ENCODE measurements around the gene KIF21A. TPM values are rescaled to one million over a fixed set of nuclear protein-coding genes. Genes with fewer than 3 reads are reported as not detected.

Gene KIF21A
- total RNA-seq, 2 experiments from 2014 or later: 28.5 to 30.5 TPM

- Mint-ChIP-seq H3K4me3 (no peak overlapping the region), H3K4me1 (ENCODE audit: low read depth) (peaks cover 25% of the 10 kb centered on the region), H3K9me3 (no peaks in the 10 kb centered on the region), H3K36me3 (no peaks in the 10 kb centered on the region), H3K27me3 (no peaks in the 10 kb centered on the region), H3K27ac (no peak overlapping the region)
- intact Hi-C loops (cut with micrococcal nuclease): loop anchor here (2.0 to 5.0 kb wide), 3 partner anchors 39 to 219 kb away; partner anchors contain the start of gene KIF21A
- ChIA-PET CTCF (no interaction called here), POLR2A (interaction anchor here (1.0 kb wide), 1 partner anchor 280 kb away, joined by 4 read pairs; no protein-coding TSS in a partner anchor)
- DNase-seq: no peak
Measured at GRCh38 chr12:39403376-39403775, 39.5 kb downstream of the KIF21A start.

DNA sequence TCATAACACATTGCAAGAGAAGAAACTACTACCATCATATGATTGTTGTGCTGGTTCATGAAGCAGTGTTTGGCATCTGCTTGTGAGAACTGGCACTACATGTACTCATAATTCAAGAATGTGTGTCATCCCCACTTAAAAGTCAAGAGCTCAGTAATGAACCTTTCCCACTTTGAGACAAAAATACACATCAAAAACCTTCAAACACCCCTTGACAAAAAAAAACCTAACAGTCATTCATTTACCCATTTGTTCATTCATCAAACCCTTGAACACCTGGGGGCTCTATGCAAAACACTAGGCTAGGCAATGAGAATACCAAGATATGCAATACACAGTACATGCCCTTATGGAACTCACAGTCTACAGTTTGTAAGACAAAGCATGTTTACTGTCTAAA, 40.0 kb downstream of the KIF21A start:
- POLR2A ChIA-PET: interaction anchor here (1.0 kb wide), 1 partner anchor 281 kb away, joined by 4 read pairs; no protein-coding TSS in a partner anchor
- no peak overlapping the region for H3K27ac Mint-ChIP-seq
- intact Hi-C loops (cut with micrococcal nuclease): loop anchor here (2.0 to 5.0 kb wide), 3 partner anchors 40 to 219 kb away; partner anchors contain the start of gene KIF21A
- H3K27me3 Mint-ChIP-seq: no peaks in the 10 kb centered on the region
- no peak overlapping the region for H3K4me3 Mint-ChIP-seq
- DNase-seq: no peak
- no peaks in the 10 kb centered on the region for H3K36me3 Mint-ChIP-seq
- H3K4me1 Mint-ChIP-seq (ENCODE audit: low read depth): peaks cover 25% of the 10 kb centered on the region
- no peaks in the 10 kb centered on the region for H3K9me3 Mint-ChIP-seq
- CTCF ChIA-PET: no interaction called here

GRCh38 chr12:39401459-39401858, 41.5 kb downstream of the KIF21A start:
- Mint-ChIP-seq H3K4me1 (ENCODE audit: low read depth) (peaks cover 17% of the 10 kb centered on the region), H3K27ac (no peak overlapping the region), H3K36me3 (no peaks in the 10 kb centered on the region), H3K27me3 (no peaks in the 10 kb centered on the region), H3K9me3 (no peaks in the 10 kb centered on the region), H3K4me3 (no peak overlapping the region)
- ChIA-PET CTCF (interaction anchor here (0.6 kb wide), 1 partner anchor 29 kb away, joined by 3 read pairs; no protein-coding TSS in a partner anchor), POLR2A (no interaction called here)
- intact Hi-C loops (cut with micrococcal nuclease): loop anchor here (5.0 kb wide), 2 partner anchors 69 to 221 kb away; no protein-coding TSS in a partner anchor
- no peak for DNase-seq

DNA sequence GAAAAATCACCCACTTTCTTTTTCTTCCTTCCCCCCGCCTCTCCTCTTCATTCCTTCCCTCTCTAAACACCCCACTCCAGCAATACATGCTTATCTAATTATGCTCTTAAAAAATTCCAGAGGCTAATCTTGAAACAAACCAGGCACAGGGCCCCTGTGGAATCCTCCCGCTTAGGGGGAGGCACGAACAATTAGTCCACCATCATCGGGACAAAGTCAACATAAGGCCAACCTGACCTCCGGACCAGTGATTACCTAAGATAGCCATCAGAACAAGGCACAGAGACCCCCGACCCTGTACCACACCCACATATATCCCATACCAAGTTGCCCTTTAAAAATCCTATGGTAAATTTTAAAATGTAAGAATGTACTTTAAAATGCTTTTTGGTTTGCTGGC, 47.1 kb downstream of the KIF21A start:
- Mint-ChIP-seq H3K4me1 (ENCODE audit: low read depth) (no peaks in the 10 kb centered on the region), H3K4me3 (no peak overlapping the region)
- CTCF ChIA-PET: no interaction called here

DNA sequence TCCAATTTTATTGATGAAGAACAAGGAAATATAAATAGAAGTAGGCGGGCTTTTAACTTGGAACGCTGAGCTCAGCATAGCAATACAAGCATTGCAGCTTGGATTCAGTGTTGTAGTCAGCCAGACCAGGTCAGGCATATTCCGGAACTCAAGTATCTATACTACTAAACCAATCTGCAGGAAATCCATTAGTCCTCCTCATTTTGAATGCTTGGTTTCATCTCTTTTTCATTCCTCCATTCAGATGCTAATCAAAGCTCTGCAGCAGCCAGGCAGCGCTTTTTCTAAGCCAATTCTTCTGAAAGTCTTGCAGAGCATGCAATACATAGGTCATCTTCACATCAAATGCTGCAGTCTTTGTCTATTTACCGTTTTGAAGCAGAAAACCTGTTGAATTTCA, 49.0 kb downstream of the KIF21A start:
- H3K27me3 Mint-ChIP-seq: no peaks in the 10 kb centered on the region
- no peak for DNase-seq
- POLR2A ChIA-PET: no interaction called here
- CTCF ChIA-PET: no interaction called here
- no peak overlapping the region for H3K27ac Mint-ChIP-seq
- H3K4me1 Mint-ChIP-seq (ENCODE audit: low read depth): no peaks in the 10 kb centered on the region
- intact Hi-C loops (cut with micrococcal nuclease): no loop called here
- H3K9me3 Mint-ChIP-seq: no peaks in the 10 kb centered on the region
- peaks cover 1% of the 10 kb centered on the region for H3K36me3 Mint-ChIP-seq
- no peak overlapping the region for H3K4me3 Mint-ChIP-seq

More for the DNA sequence above, 47.1 kb downstream of the KIF21A start:
- H3K9me3 Mint-ChIP-seq: no peaks in the 10 kb centered on the region
- no peaks in the 10 kb centered on the region for H3K27me3 Mint-ChIP-seq
- no peak overlapping the region for H3K27ac Mint-ChIP-seq
- POLR2A ChIA-PET: no interaction called here
- DNase-seq: no peak
- H3K36me3 Mint-ChIP-seq: peaks cover 1% of the 10 kb centered on the region
- intact Hi-C loops (cut with micrococcal nuclease): no loop called here

DNA sequence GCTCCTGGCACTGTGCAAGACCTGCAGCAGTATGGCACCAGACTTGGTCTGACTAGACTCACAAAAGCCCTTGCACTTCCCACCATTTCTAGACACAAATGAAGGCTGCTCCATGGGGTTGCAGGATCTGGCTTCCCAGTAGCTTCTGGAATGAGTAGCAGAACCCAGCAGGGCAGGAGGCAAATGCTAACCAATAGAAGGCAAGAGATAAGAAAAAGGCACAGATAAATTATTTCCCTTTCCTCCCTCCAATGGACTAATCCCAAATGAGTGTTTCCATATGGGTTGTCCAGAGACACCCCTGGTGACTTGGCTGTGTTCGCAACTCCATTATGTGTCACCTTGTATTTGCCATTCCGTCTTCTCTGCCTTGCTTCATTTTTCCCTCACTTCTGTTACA, 49.7 kb downstream of the KIF21A start:
- ChIA-PET CTCF (no interaction called here), POLR2A (no interaction called here)
- intact Hi-C loops (cut with micrococcal nuclease): no loop called here
- Mint-ChIP-seq H3K4me3 (no peak overlapping the region), H3K36me3 (peaks cover 1% of the 10 kb centered on the region), H3K27me3 (no peaks in the 10 kb centered on the region), H3K27ac (no peak overlapping the region), H3K9me3 (no peaks in the 10 kb centered on the region), H3K4me1 (ENCODE audit: low read depth) (no peaks in the 10 kb centered on the region)
- no peak for DNase-seq

DNA sequence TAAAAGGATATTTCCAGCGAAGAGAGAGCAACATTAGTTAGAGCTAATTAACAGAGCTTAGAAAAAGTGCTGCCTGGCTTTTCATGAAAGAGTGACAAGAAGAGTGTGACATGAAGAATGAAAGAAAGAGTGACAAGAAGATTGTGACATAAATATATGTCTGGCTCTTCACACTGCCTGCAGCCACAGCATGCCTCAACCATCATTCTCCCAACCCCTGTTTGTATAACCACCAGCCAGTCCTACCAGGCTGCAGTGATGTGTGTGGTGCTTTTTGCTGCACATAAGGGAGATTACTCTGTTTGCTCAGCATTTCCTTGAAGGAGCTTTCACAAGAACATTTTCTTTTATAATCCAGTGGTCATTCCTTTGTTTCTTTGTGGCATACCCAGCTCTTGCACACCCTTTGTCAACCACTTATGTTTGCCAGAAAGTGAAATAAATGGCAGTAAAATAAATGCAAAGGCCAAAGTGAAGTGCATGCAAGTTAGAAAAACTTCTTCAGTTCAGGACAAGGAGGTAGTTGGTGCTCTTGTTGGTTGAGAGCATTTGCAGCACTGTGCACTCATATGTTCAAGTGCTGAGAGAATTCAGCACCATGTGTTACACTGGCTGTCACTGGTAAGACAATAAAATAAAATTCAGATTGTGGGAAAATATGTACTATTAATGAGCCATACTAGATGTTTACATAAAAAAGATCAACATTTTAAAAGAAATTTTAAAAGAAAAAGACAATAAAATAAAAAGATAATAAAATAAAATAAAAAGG, 50.6 kb downstream of the KIF21A start:
- Mint-ChIP-seq H3K4me1 (ENCODE audit: low read depth) (no peaks in the 10 kb centered on the region), H3K4me3 (no peak overlapping the region), H3K9me3 (no peaks in the 10 kb centered on the region), H3K36me3 (peaks cover 1% of the 10 kb centered on the region), H3K27me3 (no peaks in the 10 kb centered on the region), H3K27ac (no peak overlapping the region)
- ChIA-PET POLR2A (no interaction called here), CTCF (no interaction called here)
- no peak for DNase-seq
- intact Hi-C loops (cut with micrococcal nuclease): no loop called here

- no peak overlapping the region for H3K27ac Mint-ChIP-seq
- ChIA-PET POLR2A (interaction anchor here (0.8 kb wide), 1 partner anchor 18 kb away, joined by 3 read pairs; no protein-coding TSS in a partner anchor), CTCF (interaction anchor here (0.7 kb wide), 1 partner anchor 27 kb away, joined by 3 read pairs; no protein-coding TSS in a partner anchor)
- no peaks in the 10 kb centered on the region for H3K9me3 Mint-ChIP-seq
- H3K4me3 Mint-ChIP-seq: no peak overlapping the region
- peaks cover 5% of the 10 kb centered on the region for H3K36me3 Mint-ChIP-seq
- no peaks in the 10 kb centered on the region for H3K4me1 Mint-ChIP-seq (ENCODE audit: low read depth)
- intact Hi-C loops (cut with micrococcal nuclease): no loop called here
- no peaks in the 10 kb centered on the region for H3K27me3 Mint-ChIP-seq
- DNase-seq: no peak
Measured at GRCh38 chr12:39390752-39391151, 52.2 kb downstream of the KIF21A start.

- Mint-ChIP-seq H3K9me3 (no peaks in the 10 kb centered on the region), H3K4me1 (ENCODE audit: low read depth) (no peaks in the 10 kb centered on the region), H3K27ac (no peak overlapping the region), H3K4me3 (no peak overlapping the region), H3K36me3 (peaks cover 5% of the 10 kb centered on the region), H3K27me3 (no peaks in the 10 kb centered on the region)
- ChIA-PET CTCF (no interaction called here), POLR2A (no interaction called here)
- no peak for DNase-seq
- intact Hi-C loops (cut with micrococcal nuclease): no loop called here
Measured at GRCh38 chr12:39389399-39390150, 53.3 kb downstream of the KIF21A start.

- no peaks in the 10 kb centered on the region for H3K4me1 Mint-ChIP-seq (ENCODE audit: low read depth)
- intact Hi-C loops (cut with micrococcal nuclease): no loop called here
- no peak for DNase-seq
- no peaks in the 10 kb centered on the region for H3K27me3 Mint-ChIP-seq
- H3K36me3 Mint-ChIP-seq: peaks cover 4% of the 10 kb centered on the region
- H3K4me3 Mint-ChIP-seq: no peak overlapping the region
- ChIA-PET CTCF (no interaction called here), POLR2A (interaction anchor here (1.2 kb wide), 1 partner anchor 13 kb away, joined by 3 read pairs; no protein-coding TSS in a partner anchor)
- no peaks in the 10 kb centered on the region for H3K9me3 Mint-ChIP-seq
- no peak overlapping the region for H3K27ac Mint-ChIP-seq
Measured at GRCh38 chr12:39386335-39386734, 56.6 kb downstream of the KIF21A start.

DNA sequence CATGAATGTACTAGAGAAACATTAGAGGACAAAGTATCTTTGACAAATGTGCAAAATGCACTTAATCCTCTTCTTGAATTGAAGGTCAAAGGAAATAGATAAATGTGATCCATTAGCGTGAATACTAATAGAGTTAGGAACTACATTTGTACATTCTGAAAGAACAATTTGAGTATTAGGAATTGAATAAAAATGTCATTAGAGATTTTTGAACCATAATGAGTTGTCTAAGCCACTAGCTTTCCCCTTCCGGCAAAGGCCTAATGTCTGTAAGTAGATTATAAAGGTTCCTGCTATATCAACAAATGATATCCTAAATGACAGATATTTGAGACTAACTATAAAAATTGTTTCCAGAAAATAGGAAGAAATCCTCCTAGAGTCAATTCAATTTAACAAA, 59.8 kb downstream of the KIF21A start:
- DNase-seq: no peak
- Mint-ChIP-seq H3K27me3 (no peaks in the 10 kb centered on the region), H3K27ac (no peak overlapping the region), H3K4me1 (ENCODE audit: low read depth) (no peaks in the 10 kb centered on the region), H3K9me3 (no peaks in the 10 kb centered on the region), H3K4me3 (no peak overlapping the region), H3K36me3 (peaks cover 4% of the 10 kb centered on the region)
- POLR2A ChIA-PET: no interaction called here
- intact Hi-C loops (cut with micrococcal nuclease): no loop called here
- CTCF ChIA-PET: interaction anchor here (1.3 kb wide), 1 partner anchor 18 kb away, joined by 4 read pairs; no protein-coding TSS in a partner anchor

DNA sequence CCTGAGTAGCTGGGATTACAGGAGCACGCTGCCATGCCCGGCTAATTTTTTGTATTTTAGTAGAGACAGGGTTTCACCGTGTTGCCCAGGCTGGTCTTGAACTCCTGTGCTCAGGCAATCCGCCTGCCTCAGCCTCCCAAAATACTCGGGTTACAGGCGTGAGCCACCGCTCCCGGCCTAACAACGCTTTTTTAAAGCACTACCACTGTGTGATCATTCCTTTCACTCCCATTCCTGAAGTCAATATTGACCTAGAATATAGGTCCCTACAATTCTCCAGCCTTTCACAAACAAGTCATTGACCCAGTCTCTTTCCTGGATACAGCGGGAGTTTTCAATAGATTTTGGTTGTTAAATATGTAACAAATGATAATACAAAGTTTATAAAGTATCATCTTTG, 62.8 kb downstream of the KIF21A start:
- Mint-ChIP-seq H3K4me1 (ENCODE audit: low read depth) (no peaks in the 10 kb centered on the region), H3K27ac (no peak overlapping the region)

More for the DNA sequence above, 62.8 kb downstream of the KIF21A start:
- H3K36me3 Mint-ChIP-seq: no peaks in the 10 kb centered on the region
- no peak overlapping the region for H3K4me3 Mint-ChIP-seq
- intact Hi-C loops (cut with micrococcal nuclease): no loop called here
- no peaks in the 10 kb centered on the region for H3K9me3 Mint-ChIP-seq
- POLR2A ChIA-PET: no interaction called here
- no peaks in the 10 kb centered on the region for H3K27me3 Mint-ChIP-seq
- no peak for DNase-seq
- CTCF ChIA-PET: no interaction called here
